Calu3 (cell line): ENCODE results near the gene COX11. TPM values are rescaled to one million over a fixed set of nuclear protein-coding genes. Genes with fewer than 3 reads are reported as not detected.

Experiments used
- BruUV-seq: library from RNA; stranded (reverse); fragments of 400-500 nt; replicated peaks from 2 replicates; lab custom pipeline; 2021; lab: Mats Ljungman, UMichigan
- CTCF ChIA-PET: fragments of 300-600 bp; sonication (Branson Sonifier 250); formaldehyde crosslinking; loops from one replicate; lab custom pipeline; 2022; ENCODE audit warnings: antibody characterized with exemption; lab: Charles Lee
- DNase-seq: peaks from one replicate; pipeline ENCODE4 v3.0.0; 2022
- H3K27ac Mint-ChIP-seq: one replicate; pipeline ENCODE4 v1.8.0; 2022; ENCODE audit warnings: mixed read lengths; ENCODE audit not compliant: unreplicated experiment
- H3K27me3 Mint-ChIP-seq: one replicate; pipeline ENCODE4 v1.8.0; 2022; ENCODE audit warnings: mixed read lengths; ENCODE audit not compliant: unreplicated experiment
- H3K36me3 Mint-ChIP-seq: one replicate; pipeline ENCODE4 v1.8.0; 2022; ENCODE audit warnings: mild to moderate bottlenecking, moderate library complexity, mixed read lengths; ENCODE audit not compliant: insufficient read depth, unreplicated experiment
- H3K4me1 Mint-ChIP-seq: one replicate; pipeline ENCODE4 v1.8.0; 2022; ENCODE audit warnings: mild to moderate bottlenecking, low read depth, mixed read lengths; ENCODE audit not compliant: unreplicated experiment
- H3K4me3 Mint-ChIP-seq: one replicate; pipeline ENCODE4 v1.8.0; 2022; ENCODE audit warnings: mild to moderate bottlenecking, low read depth, moderate library complexity, mixed read lengths; ENCODE audit not compliant: unreplicated experiment
- H3K9me3 Mint-ChIP-seq: one replicate; pipeline ENCODE4 v1.8.0; 2022; ENCODE audit warnings: low read depth, mixed read lengths; ENCODE audit not compliant: unreplicated experiment
- intact Hi-C: fragments of 100-400 bp; cut with micrococcal nuclease; formaldehyde crosslinking; loops from one replicate; pipeline ENCODE4 v1.10.0; 2022; ENCODE audit not compliant: unreplicated experiment
- total RNA-seq: library from RNA; stranded (reverse); gene quantifications from 2 replicates; pipeline ENCODE4 v1.2.3, GENCODE V29; 2022
- TF ChIP-seq, protein P1 (sequence below): fragments of 200-600 bp; IDR thresholded peaks from one replicate; pipeline ENCODE4 v1.8.0; 2022; ENCODE audit warnings: antibody characterized with exemption; ENCODE audit not compliant: unreplicated experiment

The COX11 gene
- total RNA-seq, 1 experiment from 2014 or later, result 48.8 TPM

DNA sequence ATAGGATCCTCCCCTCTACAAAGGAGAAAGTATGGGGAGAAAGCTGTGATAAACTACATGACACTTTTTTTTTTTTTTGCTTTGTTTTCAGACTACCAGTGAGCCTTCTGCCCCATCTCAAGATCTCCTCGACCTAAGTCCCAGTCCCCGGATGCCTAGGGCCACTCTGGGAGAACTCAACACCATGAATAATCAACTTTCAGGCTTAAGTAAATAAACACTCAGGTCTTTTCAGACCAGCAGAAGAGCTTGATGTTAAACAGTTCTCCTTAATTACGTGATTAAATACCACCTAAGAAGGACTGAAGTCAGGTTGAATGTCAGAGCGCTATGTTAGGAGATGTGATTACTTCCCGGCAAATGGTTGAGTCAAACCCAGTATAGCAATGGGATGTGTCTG, 31.4 kb downstream of the COX11 start:
- Mint-ChIP-seq H3K9me3 (no peaks in the 10 kb centered on the region), H3K4me3 (no peak overlapping the region), H3K4me1 (no peaks in the 10 kb centered on the region), H3K36me3 (peaks cover 24% of the 10 kb centered on the region), H3K27me3 (no peaks in the 10 kb centered on the region), H3K27ac (no peak overlapping the region)
- no TSS peak for BruUV-seq
- TF ChIP-seq, protein P1, sequence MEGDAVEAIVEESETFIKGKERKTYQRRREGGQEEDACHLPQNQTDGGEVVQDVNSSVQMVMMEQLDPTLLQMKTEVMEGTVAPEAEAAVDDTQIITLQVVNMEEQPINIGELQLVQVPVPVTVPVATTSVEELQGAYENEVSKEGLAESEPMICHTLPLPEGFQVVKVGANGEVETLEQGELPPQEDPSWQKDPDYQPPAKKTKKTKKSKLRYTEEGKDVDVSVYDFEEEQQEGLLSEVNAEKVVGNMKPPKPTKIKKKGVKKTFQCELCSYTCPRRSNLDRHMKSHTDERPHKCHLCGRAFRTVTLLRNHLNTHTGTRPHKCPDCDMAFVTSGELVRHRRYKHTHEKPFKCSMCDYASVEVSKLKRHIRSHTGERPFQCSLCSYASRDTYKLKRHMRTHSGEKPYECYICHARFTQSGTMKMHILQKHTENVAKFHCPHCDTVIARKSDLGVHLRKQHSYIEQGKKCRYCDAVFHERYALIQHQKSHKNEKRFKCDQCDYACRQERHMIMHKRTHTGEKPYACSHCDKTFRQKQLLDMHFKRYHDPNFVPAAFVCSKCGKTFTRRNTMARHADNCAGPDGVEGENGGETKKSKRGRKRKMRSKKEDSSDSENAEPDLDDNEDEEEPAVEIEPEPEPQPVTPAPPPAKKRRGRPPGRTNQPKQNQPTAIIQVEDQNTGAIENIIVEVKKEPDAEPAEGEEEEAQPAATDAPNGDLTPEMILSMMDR, result no peak
- DNase-seq, result no peak
- CTCF ChIA-PET, result no interaction called here
- intact Hi-C loops, result no loop called here

DNA sequence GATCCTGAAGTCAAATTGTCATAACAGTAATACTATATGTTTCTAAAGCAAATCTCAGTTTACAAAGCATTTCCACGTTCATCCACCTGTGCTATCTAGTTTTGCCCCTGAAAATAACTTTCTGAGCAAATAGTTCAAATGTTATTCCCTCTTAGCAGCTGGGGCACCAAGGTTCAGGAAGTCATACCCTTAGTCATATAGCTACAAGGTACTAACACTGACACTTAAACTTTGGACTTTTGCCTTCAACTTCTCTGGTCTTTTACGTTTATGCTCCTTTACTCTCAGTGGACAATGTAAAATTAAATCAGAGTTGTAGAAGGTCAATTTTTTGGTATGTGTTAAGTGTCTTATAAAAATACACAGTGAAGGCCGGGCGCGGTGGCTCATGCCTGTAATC, 33.0 kb downstream of the COX11 start:
- peaks cover 24% of the 10 kb centered on the region for H3K36me3 Mint-ChIP-seq
- BruUV-seq, result no TSS peak
- H3K27ac Mint-ChIP-seq, result no peak overlapping the region

DNA sequence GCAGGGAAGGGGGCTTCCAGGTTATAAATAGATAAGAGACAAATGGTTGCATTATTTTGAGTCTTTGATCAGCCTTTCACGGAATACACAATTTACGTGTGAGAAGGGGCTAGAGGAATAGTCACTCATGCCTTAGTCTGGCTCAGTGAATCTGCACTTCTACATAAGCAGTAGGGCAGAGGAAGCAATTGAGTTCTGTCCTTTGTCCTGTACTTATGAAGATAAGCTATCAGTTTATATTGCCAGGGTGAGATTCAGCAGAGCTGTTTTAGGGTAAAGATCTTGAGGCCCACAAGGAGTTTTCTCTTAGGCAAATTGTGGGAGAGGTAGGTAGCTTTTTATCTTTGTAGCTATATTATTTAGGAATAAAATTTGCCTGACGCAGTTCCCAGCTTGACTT, 34.5 kb downstream of the COX11 start:
- Mint-ChIP-seq H3K4me1 (no peaks in the 10 kb centered on the region), H3K27me3 (no peaks in the 10 kb centered on the region), H3K36me3 (peaks cover 32% of the 10 kb centered on the region), H3K9me3 (no peaks in the 10 kb centered on the region), H3K27ac (no peak overlapping the region), H3K4me3 (no peak overlapping the region)
- intact Hi-C loops, result no loop called here
- DNase-seq, result no peak
- TF ChIP-seq, protein P1, result no peak
- no TSS peak for BruUV-seq
- CTCF ChIA-PET, result no interaction called here

More for the DNA sequence above, 33.0 kb downstream of the COX11 start:
- Mint-ChIP-seq H3K27me3 (no peaks in the 10 kb centered on the region), H3K4me1 (no peaks in the 10 kb centered on the region), H3K4me3 (no peak overlapping the region), H3K9me3 (no peaks in the 10 kb centered on the region)
- no peak for DNase-seq
- intact Hi-C loops, result no loop called here
- CTCF ChIA-PET, result no interaction called here
- TF ChIP-seq, protein P1, result no peak

DNA sequence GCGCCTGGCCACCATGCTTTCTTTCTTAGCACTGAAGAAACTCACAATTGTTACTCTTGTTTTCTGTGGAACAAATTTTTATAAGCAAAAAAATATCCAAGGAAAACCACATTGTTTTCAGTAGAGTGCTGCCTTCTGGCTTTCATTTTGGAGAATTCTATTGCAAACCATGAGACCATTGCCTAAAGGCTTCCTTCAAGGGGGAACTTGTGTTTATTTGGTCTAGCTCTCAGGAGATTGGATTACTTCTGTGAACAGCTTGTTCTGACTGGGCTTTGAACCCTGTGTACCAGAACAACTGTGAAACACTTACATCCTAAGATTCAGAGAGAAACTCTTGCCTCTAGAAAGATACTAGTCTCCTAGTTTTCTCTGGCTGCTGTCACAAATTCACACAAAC, 35.7 kb downstream of the COX11 start:
- Mint-ChIP-seq H3K4me1 (no peaks in the 10 kb centered on the region), H3K4me3 (no peak overlapping the region), H3K36me3 (peaks cover 25% of the 10 kb centered on the region), H3K27me3 (no peaks in the 10 kb centered on the region), H3K9me3 (no peaks in the 10 kb centered on the region), H3K27ac (no peak overlapping the region)
- intact Hi-C loops, result no loop called here
- DNase-seq, result no peak
- TF ChIP-seq, protein P1, result no peak
- CTCF ChIA-PET, result no interaction called here
- no TSS peak for BruUV-seq
